ENCODE measurements around the gene FBXL19.

The FBXL19 gene

DNA sequence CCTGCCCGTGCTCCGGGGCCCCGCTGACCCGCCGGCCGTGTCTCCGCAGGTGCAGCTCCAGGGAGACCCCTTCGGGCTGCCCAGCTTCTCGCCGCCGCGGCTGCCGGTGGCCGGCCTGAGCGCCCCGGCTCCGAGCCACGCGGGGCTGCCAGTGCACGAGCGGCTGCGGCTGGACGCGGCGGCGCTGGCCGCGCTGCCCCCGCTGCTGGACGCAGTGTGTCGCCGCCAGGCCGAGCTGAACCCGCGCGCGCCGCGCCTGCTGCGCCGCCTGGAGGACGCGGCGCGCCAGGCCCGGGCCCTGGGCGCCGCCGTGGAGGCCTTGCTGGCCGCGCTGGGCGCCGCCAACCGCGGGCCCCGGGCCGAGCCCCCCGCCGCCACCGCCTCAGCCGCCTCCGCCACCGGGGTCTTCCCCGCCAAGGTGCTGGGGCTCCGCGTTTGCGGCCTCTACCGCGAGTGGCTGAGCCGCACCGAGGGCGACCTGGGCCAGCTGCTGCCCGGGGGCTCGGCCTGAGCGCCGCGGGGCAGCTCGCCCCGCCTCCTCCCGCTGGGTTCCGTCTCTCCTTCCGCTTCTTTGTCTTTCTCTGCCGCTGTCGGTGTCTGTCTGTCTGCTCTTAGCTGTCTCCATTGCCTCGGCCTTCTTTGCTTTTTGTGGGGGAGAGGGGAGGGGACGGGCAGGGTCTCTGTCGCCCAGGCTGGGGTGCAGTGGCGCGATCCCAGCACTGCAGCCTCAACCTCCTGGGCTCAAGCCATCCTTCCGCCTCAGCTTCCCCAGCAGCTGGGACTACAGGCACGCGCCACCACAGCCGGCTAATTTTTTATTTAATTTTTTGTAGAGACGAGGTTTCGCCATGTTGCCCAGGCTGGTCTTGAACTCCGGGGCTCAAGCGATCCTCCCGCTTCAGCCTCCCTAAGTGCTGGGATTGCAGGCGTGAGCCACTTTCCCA lies 21.1 kb upstream of the FBXL19 start:
- peak; percentile 64 for DNase-seq (ENCODE audit: low read depth)
- peak overlapping the region; percentile 38 for H3K4me3 ChIP-seq (replicated peaks; ENCODE audit: low read depth, low read length)
- TF ChIP-seq CTCF (IDR thresholded peaks at IDR 0.05; ENCODE audit: low read length, missing control alignments) = peak; percentile 1

GRCh38 chr16:30903002-30903401 lies 20.4 kb upstream of the FBXL19 start:
- H3K4me3 ChIP-seq (replicated peaks; ENCODE audit: low read depth, low read length) = no peak overlapping the region
- DNase-seq (ENCODE audit: low read depth) = no peak
- no peak for TF ChIP-seq CTCF (IDR thresholded peaks at IDR 0.05; ENCODE audit: low read length, missing control alignments)

DNA sequence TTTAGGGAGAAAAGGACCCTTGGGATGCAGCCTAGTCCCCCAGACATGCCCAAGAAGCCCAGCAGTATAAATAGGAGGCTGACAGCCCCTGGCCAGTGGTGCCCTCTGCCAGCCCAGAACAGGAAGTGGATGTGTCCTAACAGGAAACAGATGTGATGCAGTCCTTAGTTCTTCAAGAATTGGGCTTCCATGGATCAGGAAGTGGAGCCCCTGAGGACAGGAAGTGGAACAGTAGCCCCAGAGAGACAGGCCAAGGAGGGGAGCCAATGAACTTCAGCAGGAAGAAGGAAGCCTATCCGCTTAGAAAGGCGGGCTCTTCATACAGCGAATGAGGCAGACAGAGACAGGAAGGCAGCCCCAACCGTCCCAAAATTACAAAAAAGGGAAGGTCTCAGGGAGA lies 19.8 kb upstream of the FBXL19 start:
- TF ChIP-seq CTCF (IDR thresholded peaks at IDR 0.05; ENCODE audit: low read length, missing control alignments) = no peak
- peak; percentile 61 for DNase-seq (ENCODE audit: low read depth)
- H3K4me3 ChIP-seq (replicated peaks; ENCODE audit: low read depth, low read length) = no peak overlapping the region

DNA sequence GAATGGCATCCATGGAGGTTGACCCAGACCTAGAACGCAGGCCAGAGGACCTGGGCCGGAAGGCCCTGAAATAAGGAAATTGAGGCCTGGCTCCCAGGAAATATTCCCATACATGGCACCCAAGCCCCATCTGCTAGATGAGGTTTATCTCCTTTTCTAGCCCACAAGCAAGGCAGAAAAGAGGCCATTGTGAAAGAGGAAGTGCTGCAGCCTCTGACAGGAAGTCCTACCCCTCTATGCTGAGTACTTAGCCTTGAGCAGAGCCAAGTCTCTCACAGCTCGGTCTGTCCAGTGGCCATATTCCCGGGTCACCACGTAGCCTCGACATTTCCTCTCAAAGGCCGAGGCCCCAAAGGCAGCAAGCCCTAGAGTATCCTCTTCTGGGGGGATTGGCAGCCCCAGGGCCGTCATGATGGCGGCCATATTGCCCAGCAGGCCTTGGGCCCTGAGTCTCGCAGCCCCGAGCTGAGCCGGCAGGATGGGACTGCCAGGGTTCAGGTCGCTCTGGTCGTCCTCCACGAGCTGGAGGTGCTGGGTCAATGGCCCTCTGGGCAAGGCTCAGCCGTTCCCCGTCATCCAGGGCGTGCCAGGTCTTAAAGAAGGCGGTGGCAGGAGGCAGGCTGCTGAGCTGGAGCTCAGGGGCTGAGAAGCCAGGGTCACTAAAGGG lies 19.1 kb upstream of the FBXL19 start:
- H3K4me3 ChIP-seq (replicated peaks; ENCODE audit: low read depth, low read length) = no peak overlapping the region
- DNase-seq (ENCODE audit: low read depth) = no peak
- no peak for TF ChIP-seq CTCF (IDR thresholded peaks at IDR 0.05; ENCODE audit: low read length, missing control alignments)

GRCh38 chr16:30907064-30907463 lies 16.3 kb upstream of the FBXL19 start:
- DNase-seq (ENCODE audit: low read depth) = no peak
- TF ChIP-seq CTCF (IDR thresholded peaks at IDR 0.05; ENCODE audit: low read length, missing control alignments) = no peak
- no peak overlapping the region for H3K4me3 ChIP-seq (replicated peaks; ENCODE audit: low read depth, low read length)

DNA sequence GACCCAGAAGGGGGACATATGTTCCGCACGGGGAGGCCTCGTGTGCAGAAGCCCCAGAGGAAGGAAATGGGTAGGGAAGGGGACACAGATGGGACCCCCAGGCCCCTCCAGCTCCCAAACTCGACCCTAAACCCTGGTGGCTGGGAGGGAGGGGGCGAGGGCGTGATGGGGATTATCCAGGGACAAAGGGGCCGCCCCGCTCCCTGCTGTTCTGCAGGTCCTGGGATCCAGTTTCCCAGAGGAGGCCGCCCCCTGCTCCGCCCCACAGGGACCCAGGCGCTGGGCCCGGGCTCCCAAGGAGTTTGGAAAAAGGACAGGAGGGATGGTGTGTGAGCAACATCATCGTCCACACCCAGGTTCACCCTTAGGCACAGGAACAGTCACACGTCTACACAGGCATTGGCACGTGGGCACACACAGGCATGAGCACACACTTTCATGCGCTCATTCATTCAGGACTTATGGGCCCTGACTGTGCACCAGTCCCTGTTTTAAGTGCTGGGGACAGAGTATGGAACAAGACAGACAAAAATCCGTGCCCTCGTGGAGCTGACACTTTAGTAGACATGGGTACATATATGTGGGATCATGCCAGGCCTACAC lies 12.8 kb upstream of the FBXL19 start:
- H3K4me3 ChIP-seq (replicated peaks; ENCODE audit: low read depth, low read length) = no peak overlapping the region
- no peak for DNase-seq (ENCODE audit: low read depth)
- no peak for TF ChIP-seq CTCF (IDR thresholded peaks at IDR 0.05; ENCODE audit: low read length, missing control alignments)
